Measurements from ENCODE around the gene HHIPL1.

DNA sequence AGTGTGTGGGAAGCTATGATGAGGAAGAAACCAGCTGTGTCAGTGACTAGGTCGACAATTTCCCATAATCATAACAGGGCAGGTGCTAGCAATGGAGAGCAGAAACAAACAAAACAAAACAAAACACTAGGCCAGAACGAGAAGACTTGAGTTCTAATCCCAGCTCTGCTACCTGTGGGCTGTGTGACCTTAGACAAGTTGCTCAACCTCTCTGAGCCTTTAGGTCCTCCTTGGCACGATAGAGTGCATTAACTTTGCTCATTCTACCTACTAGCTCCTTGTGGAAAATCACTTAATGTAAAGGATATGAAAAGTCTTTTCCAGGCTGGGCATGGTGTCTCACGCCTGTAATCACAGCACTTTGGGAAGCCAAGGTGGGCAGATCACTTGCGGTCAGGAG, 11.2 kb downstream of the HHIPL1 start:
- TF ChIP-seq, protein P1, sequence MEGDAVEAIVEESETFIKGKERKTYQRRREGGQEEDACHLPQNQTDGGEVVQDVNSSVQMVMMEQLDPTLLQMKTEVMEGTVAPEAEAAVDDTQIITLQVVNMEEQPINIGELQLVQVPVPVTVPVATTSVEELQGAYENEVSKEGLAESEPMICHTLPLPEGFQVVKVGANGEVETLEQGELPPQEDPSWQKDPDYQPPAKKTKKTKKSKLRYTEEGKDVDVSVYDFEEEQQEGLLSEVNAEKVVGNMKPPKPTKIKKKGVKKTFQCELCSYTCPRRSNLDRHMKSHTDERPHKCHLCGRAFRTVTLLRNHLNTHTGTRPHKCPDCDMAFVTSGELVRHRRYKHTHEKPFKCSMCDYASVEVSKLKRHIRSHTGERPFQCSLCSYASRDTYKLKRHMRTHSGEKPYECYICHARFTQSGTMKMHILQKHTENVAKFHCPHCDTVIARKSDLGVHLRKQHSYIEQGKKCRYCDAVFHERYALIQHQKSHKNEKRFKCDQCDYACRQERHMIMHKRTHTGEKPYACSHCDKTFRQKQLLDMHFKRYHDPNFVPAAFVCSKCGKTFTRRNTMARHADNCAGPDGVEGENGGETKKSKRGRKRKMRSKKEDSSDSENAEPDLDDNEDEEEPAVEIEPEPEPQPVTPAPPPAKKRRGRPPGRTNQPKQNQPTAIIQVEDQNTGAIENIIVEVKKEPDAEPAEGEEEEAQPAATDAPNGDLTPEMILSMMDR (IDR thresholded peaks at IDR 0.05; ENCODE audit: low read depth, low read length) = no peak
- TF ChIP-seq EZH2phosphoT487 (IDR thresholded peaks at IDR 0.05; ENCODE audit: low read depth) = no peak

All from OCI-LY3 (cell line).